AG10803 (cell line): ENCODE measurements around the gene KLF4.
A peak's percentile ranks its signal among the peaks of the same experiment; 100 is the strongest.

ENCODE experiments used
- DNase-seq: peaks from one replicate; pipeline ENCODE4 v3.0.0; 2010; ENCODE audit warnings: low read depth
- H3K4me3 ChIP-seq: 2 replicates; pipeline ENCODE4 v1.5.1; 2011; ENCODE audit warnings: mild to moderate bottlenecking, low read length, control low read depth
- CTCF ChIP-seq: conservative IDR thresholded peaks from 2 replicates; pipeline ENCODE4 v1.5.1; 2011; ENCODE audit warnings: mild to moderate bottlenecking, low read length, control low read depth, inconsistent platforms

The KLF4 gene

GRCh38 chr9:107462691-107463090 lies 26.9 kb downstream of the KLF4 start:
- TF ChIP-seq CTCF: no peak
- no peak overlapping the region for H3K4me3 ChIP-seq
- peak; percentile 56 for DNase-seq

- no peak overlapping the region for H3K4me3 ChIP-seq
- DNase-seq: no peak
- no peak for TF ChIP-seq CTCF
Measured at GRCh38 chr9:107460153-107461023, 29.2 kb downstream of the KLF4 start.

- DNase-seq: no peak
- no peak for TF ChIP-seq CTCF
- H3K4me3 ChIP-seq: no peak overlapping the region
Measured at GRCh38 chr9:107455425-107456135, 34.0 kb downstream of the KLF4 start.

- TF ChIP-seq CTCF: no peak
- no peak overlapping the region for H3K4me3 ChIP-seq
- no peak for DNase-seq
Measured at GRCh38 chr9:107453479-107453878, 36.1 kb downstream of the KLF4 start.

- H3K4me3 ChIP-seq: no peak overlapping the region
- TF ChIP-seq CTCF: no peak
- no peak for DNase-seq
Measured at GRCh38 chr9:107447834-107448233, 41.7 kb downstream of the KLF4 start.

- no peak for DNase-seq
- no peak overlapping the region for H3K4me3 ChIP-seq
- no peak for TF ChIP-seq CTCF
Measured at GRCh38 chr9:107447081-107447480, 42.5 kb downstream of the KLF4 start.

- no peak overlapping the region for H3K4me3 ChIP-seq
- no peak for DNase-seq
- TF ChIP-seq CTCF: no peak
Measured at GRCh38 chr9:107446491-107446890, 43.1 kb downstream of the KLF4 start.
